ENCODE results near the gene CRACDL. TPM values are rescaled to one million over a fixed set of nuclear protein-coding genes. Genes with fewer than 3 reads are reported as not detected.

The CRACDL gene
- polyA plus RNA-seq, 4 donors = 2.9 to 3.5 (median 3.2) TPM

- no peak for DNase-seq (ENCODE audit: low read depth in 4 of 4, low spot score in 3 of 4)
These were observed 67.3 kb downstream of the CRACDL start for GRCh38 chr2:98868548-98869271.

GRCh38 chr2:98867539-98868309 lies 68.3 kb downstream of the CRACDL start:
- no peak for DNase-seq (ENCODE audit: low read depth in 4 of 4, low spot score in 3 of 4)

- no peak for DNase-seq (ENCODE audit: low read depth in 4 of 4, low spot score in 3 of 4)
These were observed 70.0 kb downstream of the CRACDL start for GRCh38 chr2:98866033-98866432.

GRCh38 chr2:98861601-98862000 lies 74.4 kb downstream of the CRACDL start:
- DNase-seq (ENCODE audit: low read depth in 4 of 4, low spot score in 3 of 4) = no peak

GRCh38 chr2:98859323-98859722 lies 76.7 kb downstream of the CRACDL start:
- DNase-seq (ENCODE audit: low read depth in 4 of 4, low spot score in 3 of 4) = no peak

- no peak for DNase-seq (ENCODE audit: low read depth in 4 of 4, low spot score in 3 of 4)
These were observed 79.0 kb downstream of the CRACDL start for GRCh38 chr2:98857001-98857400.

GRCh38 chr2:98854682-98855081 lies 81.3 kb downstream of the CRACDL start:
- no peak for DNase-seq (ENCODE audit: low read depth in 4 of 4, low spot score in 3 of 4)

GRCh38 chr2:98852932-98853331 lies 83.1 kb downstream of the CRACDL start:
- no peak for DNase-seq (ENCODE audit: low read depth in 4 of 4, low spot score in 3 of 4)

GRCh38 chr2:98850074-98850473 lies 86.0 kb downstream of the CRACDL start:
- no peak for DNase-seq (ENCODE audit: low read depth in 4 of 4, low spot score in 3 of 4)

GRCh38 chr2:98849113-98849512 lies 86.9 kb downstream of the CRACDL start:
- no peak for DNase-seq (ENCODE audit: low read depth in 4 of 4, low spot score in 3 of 4)

- no peak for DNase-seq (ENCODE audit: low read depth in 4 of 4, low spot score in 3 of 4)
These were observed 88.2 kb downstream of the CRACDL start for GRCh38 chr2:98847853-98848252.

- DNase-seq (ENCODE audit: low read depth in 4 of 4, low spot score in 3 of 4) = no peak
These were observed 90.0 kb downstream of the CRACDL start for GRCh38 chr2:98846041-98846440.

- no peak for DNase-seq (ENCODE audit: low read depth in 4 of 4, low spot score in 3 of 4)
These were observed 93.9 kb downstream of the CRACDL start for GRCh38 chr2:98842136-98842535.

- no peak for DNase-seq (ENCODE audit: low read depth in 4 of 4, low spot score in 3 of 4)
These were observed 96.7 kb downstream of the CRACDL start for GRCh38 chr2:98839292-98839691.

- no peak for DNase-seq (ENCODE audit: low read depth in 4 of 4, low spot score in 3 of 4)
These were observed 100.1 kb downstream of the CRACDL start for GRCh38 chr2:98835831-98836385.

- no peak for DNase-seq (ENCODE audit: low read depth in 4 of 4, low spot score in 3 of 4)
These were observed 102.1 kb downstream of the CRACDL start for GRCh38 chr2:98833917-98834263.

- no peak for DNase-seq (ENCODE audit: low read depth in 4 of 4, low spot score in 3 of 4)
These were observed 102.7 kb downstream of the CRACDL start for GRCh38 chr2:98833172-98833916.

- DNase-seq (ENCODE audit: low read depth in 4 of 4, low spot score in 3 of 4) = no peak
These were observed 103.9 kb downstream of the CRACDL start for GRCh38 chr2:98832172-98832571.

- DNase-seq (ENCODE audit: low read depth in 4 of 4, low spot score in 3 of 4) = no peak
These were observed 105.4 kb downstream of the CRACDL start for GRCh38 chr2:98830571-98831145.

GRCh38 chr2:98829581-98830270 lies 106.3 kb downstream of the CRACDL start:
- no peak for DNase-seq (ENCODE audit: low read depth in 4 of 4, low spot score in 3 of 4)
